HEK293 (cell line): ENCODE measurements around the gene OBSCN.

ENCODE experiments used
- HOXD13 ChIP-seq: sonication (generic); formaldehyde crosslinking; IDR thresholded peaks from 2 replicates; pipeline ENCODE4 v1.8.0; 2022; ENCODE audit warnings: missing genetic modification reagents, borderline replicate concordance
- KLF7 ChIP-seq: fragments of 450-650 bp; formaldehyde crosslinking; IDR thresholded peaks from 2 replicates; pipeline ENCODE4 v1.5.1; 2016; ENCODE audit warnings: missing biosample characterization, missing genetic modification characterization, borderline replicate concordance
- ZBTB21 ChIP-seq: fragments of 450-650 bp; formaldehyde crosslinking; IDR thresholded peaks from 2 replicates; pipeline ENCODE4 v1.5.1; 2017; ENCODE audit warnings: missing biosample characterization, missing genetic modification characterization
- ZFP37 ChIP-seq: fragments of 450-650 bp; formaldehyde crosslinking; IDR thresholded peaks from 2 replicates; pipeline ENCODE4 v1.5.1; 2016; ENCODE audit warnings: missing biosample characterization, missing genetic modification characterization
- ZNF140 ChIP-seq: fragments of 450-650 bp; formaldehyde crosslinking; IDR thresholded peaks from 2 replicates; pipeline ENCODE4 v1.5.1; 2016; ENCODE audit warnings: missing biosample characterization, missing genetic modification characterization
- ZNF157 ChIP-seq: fragments of 450-650 bp; formaldehyde crosslinking; IDR thresholded peaks from 2 replicates; pipeline ENCODE4 v1.5.1; 2016; ENCODE audit warnings: missing biosample characterization, missing genetic modification characterization
- ZNF239 ChIP-seq: fragments of 450-650 bp; formaldehyde crosslinking; IDR thresholded peaks from 2 replicates; pipeline ENCODE4 v1.5.1; 2016; ENCODE audit warnings: missing biosample characterization, missing genetic modification characterization
- ZNF37A ChIP-seq: fragments of 450-650 bp; IDR thresholded peaks from 2 replicates; pipeline ENCODE4 v1.5.1; 2018; ENCODE audit warnings: missing biosample characterization, missing genetic modification characterization
- ZNF426 ChIP-seq: fragments of 450-650 bp; formaldehyde crosslinking; IDR thresholded peaks from 2 replicates; pipeline ENCODE4 v1.5.1; 2017; ENCODE audit warnings: missing biosample characterization, missing genetic modification characterization, mild to moderate bottlenecking, inconsistent platforms, moderate library complexity
- ZNF560 ChIP-seq: fragments of 450-650 bp; formaldehyde crosslinking; IDR thresholded peaks from 2 replicates; pipeline ENCODE4 v1.5.1; 2017; ENCODE audit warnings: missing biosample characterization, missing genetic modification characterization, borderline replicate concordance
- ZNF843 ChIP-seq: fragments of 450-650 bp; formaldehyde crosslinking; IDR thresholded peaks from 2 replicates; pipeline ENCODE4 v1.5.1; 2016; ENCODE audit warnings: missing biosample characterization, missing genetic modification characterization
- ZSCAN23 ChIP-seq: fragments of 450-650 bp; formaldehyde crosslinking; IDR thresholded peaks from 2 replicates; pipeline ENCODE4 v1.5.1; 2016; ENCODE audit warnings: missing biosample characterization, missing genetic modification characterization
- TF ChIP-seq, protein P1 (sequence below): fragments of 450-650 bp; formaldehyde crosslinking; IDR thresholded peaks from 2 replicates; pipeline ENCODE4 v1.5.1; 2016; ENCODE audit warnings: missing biosample characterization, missing genetic modification characterization
- TF ChIP-seq, protein P2 (sequence below): IDR thresholded peaks from 2 replicates; pipeline ENCODE4 v1.6.1; 2011; ENCODE audit warnings: mild to moderate bottlenecking, low read depth, low read length, borderline replicate concordance
- TF ChIP-seq, protein P3 (sequence below): fragments of 450-650 bp; formaldehyde crosslinking; IDR thresholded peaks from 2 replicates; pipeline ENCODE4 v1.5.1; 2016; ENCODE audit warnings: missing biosample characterization, missing genetic modification characterization
- TF ChIP-seq, protein P4 (sequence below): fragments of 450-650 bp; formaldehyde crosslinking; IDR thresholded peaks from 2 replicates; pipeline ENCODE4 v1.5.1; 2016; ENCODE audit warnings: missing biosample characterization, missing genetic modification characterization
- TF ChIP-seq, protein P5 (sequence below): fragments of 450-650 bp; formaldehyde crosslinking; IDR thresholded peaks from 2 replicates; pipeline ENCODE4 v1.5.1; 2016; ENCODE audit warnings: missing biosample characterization, missing genetic modification characterization
- TF ChIP-seq, protein P6 (sequence below): fragments of 450-650 bp; formaldehyde crosslinking; IDR thresholded peaks from 2 replicates; pipeline ENCODE4 v1.5.1; 2016; ENCODE audit warnings: missing biosample characterization, missing genetic modification characterization
- TF ChIP-seq, protein P7 (sequence below): fragments of 450-650 bp; formaldehyde crosslinking; IDR thresholded peaks from 2 replicates; pipeline ENCODE4 v1.5.1; 2016; ENCODE audit warnings: missing biosample characterization, missing genetic modification characterization
- TF ChIP-seq, protein P8 (sequence below): fragments of 450-650 bp; formaldehyde crosslinking; IDR thresholded peaks from 2 replicates; pipeline ENCODE4 v1.5.1; 2016; ENCODE audit warnings: missing biosample characterization, missing genetic modification characterization
- TF ChIP-seq, protein P9 (sequence below): fragments of 450-650 bp; formaldehyde crosslinking; IDR thresholded peaks from 2 replicates; pipeline ENCODE4 v1.5.1; 2016; ENCODE audit warnings: missing biosample characterization, missing genetic modification characterization

Gene OBSCN

DNA sequence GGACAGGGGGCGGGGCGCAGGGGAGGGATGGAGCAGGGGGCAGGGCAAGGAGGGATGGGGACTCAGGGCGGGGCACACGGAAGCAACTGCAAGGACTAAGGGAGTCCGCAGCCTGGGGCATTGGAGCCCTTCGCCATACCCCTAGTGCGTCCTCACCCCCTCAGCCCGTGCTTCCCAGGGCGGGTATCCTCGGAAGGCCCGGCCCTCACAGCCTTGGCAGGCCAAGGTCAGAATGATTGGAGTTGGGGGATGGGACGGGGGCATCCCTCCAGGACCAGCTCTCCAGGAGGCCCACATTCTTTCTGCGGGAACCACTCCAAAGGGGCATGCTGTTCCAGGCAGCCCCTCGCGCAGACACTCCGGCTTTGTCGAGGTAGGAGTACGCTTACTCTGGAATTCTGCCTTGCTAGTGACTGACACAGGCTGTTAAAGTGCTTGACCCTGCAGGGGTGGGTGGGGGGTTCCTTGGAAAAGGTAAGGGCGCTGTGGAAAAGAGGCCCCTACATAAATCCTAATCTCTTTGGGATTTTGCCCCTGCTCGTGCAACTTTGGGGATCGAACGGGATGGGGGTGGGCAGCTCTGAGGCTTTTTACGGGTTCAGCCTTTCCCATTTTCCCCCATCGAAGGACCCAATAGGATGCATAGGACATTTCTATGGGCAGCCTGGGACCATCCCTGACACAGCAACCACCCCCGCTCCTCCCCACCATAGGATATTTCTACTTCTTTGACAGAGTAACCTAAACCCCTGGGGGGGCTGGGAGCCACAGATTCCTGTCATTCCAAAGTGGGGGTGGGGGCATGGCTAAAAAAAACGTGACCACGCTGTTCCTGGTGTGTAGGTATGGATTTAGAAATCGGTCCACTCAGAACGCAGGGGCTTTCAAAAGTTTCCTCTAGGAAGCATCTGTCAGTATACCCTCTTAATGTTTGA lies 199.5 kb downstream of the OBSCN start (continued):
- TF ChIP-seq, protein P1, sequence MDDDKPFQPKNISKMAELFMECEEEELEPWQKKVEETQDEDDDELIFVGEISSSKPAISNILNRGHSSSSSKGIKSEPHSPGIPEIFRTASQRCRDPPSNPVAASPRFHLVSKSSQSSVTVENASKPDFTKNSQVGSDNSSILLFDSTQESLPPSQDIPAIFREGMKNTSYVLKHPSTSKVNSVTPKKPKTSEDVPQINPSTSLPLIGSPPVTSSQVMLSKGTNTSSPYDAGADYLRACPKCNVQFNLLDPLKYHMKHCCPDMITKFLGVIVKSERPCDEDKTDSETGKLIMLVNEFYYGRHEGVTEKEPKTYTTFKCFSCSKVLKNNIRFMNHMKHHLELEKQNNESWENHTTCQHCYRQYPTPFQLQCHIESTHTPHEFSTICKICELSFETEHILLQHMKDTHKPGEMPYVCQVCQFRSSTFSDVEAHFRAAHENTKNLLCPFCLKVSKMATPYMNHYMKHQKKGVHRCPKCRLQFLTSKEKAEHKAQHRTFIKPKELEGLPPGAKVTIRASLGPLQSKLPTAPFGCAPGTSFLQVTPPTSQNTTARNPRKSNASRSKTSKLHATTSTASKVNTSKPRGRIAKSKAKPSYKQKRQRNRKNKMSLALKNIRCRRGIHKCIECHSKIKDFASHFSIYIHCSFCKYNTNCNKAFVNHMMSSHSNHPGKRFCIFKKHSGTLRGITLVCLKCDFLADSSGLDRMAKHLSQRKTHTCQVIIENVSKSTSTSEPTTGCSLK (tag by site-specific recombination), result no peak
- no peak for TF ChIP-seq ZNF140 (tag by site-specific recombination)
- TF ChIP-seq, protein P2, sequence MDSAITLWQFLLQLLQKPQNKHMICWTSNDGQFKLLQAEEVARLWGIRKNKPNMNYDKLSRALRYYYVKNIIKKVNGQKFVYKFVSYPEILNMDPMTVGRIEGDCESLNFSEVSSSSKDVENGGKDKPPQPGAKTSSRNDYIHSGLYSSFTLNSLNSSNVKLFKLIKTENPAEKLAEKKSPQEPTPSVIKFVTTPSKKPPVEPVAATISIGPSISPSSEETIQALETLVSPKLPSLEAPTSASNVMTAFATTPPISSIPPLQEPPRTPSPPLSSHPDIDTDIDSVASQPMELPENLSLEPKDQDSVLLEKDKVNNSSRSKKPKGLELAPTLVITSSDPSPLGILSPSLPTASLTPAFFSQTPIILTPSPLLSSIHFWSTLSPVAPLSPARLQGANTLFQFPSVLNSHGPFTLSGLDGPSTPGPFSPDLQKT, result no peak
- TF ChIP-seq ZNF239, result no peak
- TF ChIP-seq ZSCAN23 (tag by site-specific recombination), result no peak
- no peak for TF ChIP-seq ZNF560 (tag by site-specific recombination)
- TF ChIP-seq ZNF426, result no peak
- TF ChIP-seq, protein P3, sequence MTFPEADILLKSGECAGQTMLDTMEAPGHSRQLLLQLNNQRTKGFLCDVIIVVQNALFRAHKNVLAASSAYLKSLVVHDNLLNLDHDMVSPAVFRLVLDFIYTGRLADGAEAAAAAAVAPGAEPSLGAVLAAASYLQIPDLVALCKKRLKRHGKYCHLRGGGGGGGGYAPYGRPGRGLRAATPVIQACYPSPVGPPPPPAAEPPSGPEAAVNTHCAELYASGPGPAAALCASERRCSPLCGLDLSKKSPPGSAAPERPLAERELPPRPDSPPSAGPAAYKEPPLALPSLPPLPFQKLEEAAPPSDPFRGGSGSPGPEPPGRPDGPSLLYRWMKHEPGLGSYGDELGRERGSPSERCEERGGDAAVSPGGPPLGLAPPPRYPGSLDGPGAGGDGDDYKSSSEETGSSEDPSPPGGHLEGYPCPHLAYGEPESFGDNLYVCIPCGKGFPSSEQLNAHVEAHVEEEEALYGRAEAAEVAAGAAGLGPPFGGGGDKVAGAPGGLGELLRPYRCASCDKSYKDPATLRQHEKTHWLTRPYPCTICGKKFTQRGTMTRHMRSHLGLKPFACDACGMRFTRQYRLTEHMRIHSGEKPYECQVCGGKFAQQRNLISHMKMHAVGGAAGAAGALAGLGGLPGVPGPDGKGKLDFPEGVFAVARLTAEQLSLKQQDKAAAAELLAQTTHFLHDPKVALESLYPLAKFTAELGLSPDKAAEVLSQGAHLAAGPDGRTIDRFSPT, result peak; percentile 73
- TF ChIP-seq HOXD13 (CRISPR knock-in tag), result no peak
- TF ChIP-seq, protein P4, sequence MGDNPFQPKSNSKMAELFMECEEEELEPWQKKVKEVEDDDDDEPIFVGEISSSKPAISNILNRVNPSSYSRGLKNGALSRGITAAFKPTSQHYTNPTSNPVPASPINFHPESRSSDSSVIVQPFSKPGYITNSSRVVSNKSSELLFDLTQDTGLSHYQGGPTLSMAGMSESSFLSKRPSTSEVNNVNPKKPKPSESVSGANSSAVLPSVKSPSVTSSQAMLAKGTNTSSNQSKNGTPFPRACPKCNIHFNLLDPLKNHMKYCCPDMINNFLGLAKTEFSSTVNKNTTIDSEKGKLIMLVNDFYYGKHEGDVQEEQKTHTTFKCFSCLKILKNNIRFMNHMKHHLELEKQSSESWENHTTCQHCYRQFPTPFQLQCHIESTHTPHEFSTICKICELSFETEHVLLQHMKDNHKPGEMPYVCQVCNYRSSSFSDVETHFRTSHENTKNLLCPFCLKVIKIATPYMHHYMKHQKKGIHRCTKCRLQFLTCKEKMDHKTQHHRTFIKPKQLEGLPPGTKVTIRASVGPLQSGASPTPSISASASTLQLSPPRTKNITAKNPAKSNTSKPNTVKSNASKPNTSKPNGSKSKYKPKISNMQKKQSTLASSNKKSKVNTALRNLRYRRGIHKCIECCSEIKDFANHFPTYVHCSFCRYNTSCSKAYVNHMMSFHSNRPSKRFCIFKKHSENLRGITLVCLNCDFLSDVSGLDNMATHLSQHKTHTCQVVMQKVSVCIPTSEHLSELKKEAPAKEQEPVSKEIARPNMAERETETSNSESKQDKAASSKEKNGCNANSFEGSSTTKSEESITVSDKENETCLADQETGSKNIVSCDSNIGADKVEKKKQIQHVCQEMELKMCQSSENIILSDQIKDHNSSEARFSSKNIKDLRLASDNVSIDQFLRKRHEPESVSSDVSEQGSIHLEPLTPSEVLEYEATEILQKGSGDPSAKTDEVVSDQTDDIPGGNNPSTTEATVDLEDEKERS (tag by site-specific recombination), result no peak
- no peak; the same call in 1 of the 2 replicates for TF ChIP-seq KLF7 (tag by site-specific recombination)
- TF ChIP-seq, protein P5, sequence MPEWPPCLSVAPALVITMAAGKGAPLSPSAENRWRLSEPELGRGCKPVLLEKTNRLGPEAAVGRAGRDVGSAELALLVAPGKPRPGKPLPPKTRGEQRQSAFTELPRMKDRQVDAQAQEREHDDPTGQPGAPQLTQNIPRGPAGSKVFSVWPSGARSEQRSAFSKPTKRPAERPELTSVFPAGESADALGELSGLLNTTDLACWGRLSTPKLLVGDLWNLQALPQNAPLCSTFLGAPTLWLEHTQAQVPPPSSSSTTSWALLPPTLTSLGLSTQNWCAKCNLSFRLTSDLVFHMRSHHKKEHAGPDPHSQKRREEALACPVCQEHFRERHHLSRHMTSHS (tag by site-specific recombination), result no peak
- TF ChIP-seq ZFP37 (tag by site-specific recombination), result no peak
- TF ChIP-seq, protein P6, sequence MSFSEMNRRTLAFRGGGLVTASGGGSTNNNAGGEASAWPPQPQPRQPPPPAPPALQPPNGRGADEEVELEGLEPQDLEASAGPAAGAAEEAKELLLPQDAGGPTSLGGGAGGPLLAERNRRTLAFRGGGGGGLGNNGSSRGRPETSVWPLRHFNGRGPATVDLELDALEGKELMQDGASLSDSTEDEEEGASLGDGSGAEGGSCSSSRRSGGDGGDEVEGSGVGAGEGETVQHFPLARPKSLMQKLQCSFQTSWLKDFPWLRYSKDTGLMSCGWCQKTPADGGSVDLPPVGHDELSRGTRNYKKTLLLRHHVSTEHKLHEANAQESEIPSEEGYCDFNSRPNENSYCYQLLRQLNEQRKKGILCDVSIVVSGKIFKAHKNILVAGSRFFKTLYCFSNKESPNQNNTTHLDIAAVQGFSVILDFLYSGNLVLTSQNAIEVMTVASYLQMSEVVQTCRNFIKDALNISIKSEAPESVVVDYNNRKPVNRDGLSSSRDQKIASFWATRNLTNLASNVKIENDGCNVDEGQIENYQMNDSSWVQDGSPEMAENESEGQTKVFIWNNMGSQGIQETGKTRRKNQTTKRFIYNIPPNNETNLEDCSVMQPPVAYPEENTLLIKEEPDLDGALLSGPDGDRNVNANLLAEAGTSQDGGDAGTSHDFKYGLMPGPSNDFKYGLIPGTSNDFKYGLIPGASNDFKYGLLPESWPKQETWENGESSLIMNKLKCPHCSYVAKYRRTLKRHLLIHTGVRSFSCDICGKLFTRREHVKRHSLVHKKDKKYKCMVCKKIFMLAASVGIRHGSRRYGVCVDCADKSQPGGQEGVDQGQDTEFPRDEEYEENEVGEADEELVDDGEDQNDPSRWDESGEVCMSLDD (tag by site-specific recombination), result peak; percentile 60; the same call in 1 of the 2 replicates
- no peak for TF ChIP-seq ZBTB21 (tag by site-specific recombination)
- TF ChIP-seq, protein P7, sequence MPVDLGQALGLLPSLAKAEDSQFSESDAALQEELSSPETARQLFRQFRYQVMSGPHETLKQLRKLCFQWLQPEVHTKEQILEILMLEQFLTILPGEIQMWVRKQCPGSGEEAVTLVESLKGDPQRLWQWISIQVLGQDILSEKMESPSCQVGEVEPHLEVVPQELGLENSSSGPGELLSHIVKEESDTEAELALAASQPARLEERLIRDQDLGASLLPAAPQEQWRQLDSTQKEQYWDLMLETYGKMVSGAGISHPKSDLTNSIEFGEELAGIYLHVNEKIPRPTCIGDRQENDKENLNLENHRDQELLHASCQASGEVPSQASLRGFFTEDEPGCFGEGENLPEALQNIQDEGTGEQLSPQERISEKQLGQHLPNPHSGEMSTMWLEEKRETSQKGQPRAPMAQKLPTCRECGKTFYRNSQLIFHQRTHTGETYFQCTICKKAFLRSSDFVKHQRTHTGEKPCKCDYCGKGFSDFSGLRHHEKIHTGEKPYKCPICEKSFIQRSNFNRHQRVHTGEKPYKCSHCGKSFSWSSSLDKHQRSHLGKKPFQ, result no peak
- 0 out of 2 replicates have a peak, but pooled peaks have one; percentile 8 for TF ChIP-seq ZNF843 (tag by site-specific recombination)
- TF ChIP-seq, protein P8, sequence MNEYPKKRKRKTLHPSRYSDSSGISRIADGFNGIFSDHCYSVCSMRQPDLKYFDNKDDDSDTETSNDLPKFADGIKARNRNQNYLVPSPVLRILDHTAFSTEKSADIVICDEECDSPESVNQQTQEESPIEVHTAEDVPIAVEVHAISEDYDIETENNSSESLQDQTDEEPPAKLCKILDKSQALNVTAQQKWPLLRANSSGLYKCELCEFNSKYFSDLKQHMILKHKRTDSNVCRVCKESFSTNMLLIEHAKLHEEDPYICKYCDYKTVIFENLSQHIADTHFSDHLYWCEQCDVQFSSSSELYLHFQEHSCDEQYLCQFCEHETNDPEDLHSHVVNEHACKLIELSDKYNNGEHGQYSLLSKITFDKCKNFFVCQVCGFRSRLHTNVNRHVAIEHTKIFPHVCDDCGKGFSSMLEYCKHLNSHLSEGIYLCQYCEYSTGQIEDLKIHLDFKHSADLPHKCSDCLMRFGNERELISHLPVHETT, result no peak
- no peak for TF ChIP-seq ZNF37A
- TF ChIP-seq, protein P9, sequence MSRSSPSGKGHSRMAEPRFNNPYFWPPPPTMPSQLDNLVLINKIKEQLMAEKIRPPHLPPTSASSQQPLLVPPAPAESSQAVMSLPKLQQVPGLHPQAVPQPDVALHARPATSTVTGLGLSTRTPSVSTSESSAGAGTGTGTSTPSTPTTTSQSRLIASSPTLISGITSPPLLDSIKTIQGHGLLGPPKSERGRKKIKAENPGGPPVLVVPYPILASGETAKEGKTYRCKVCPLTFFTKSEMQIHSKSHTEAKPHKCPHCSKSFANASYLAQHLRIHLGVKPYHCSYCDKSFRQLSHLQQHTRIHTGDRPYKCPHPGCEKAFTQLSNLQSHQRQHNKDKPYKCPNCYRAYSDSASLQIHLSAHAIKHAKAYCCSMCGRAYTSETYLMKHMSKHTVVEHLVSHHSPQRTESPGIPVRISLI, result no peak
- TF ChIP-seq ZNF157 (tag by site-specific recombination), result no peak
